C4-2B (cell line): Measurements from ENCODE around the gene FAM83F.

ENCODE experiments used
- ZFX ChIP-seq: fragments of 450-650 bp; IDR thresholded peaks from 2 replicates; pipeline ENCODE4 v1.6.1; 2017
- TF ChIP-seq, protein P1 (sequence below): fragments of 450-650 bp; conservative IDR thresholded peaks from 2 replicates; pipeline ENCODE4 v1.5.1; 2017; ENCODE audit warnings: mild to moderate bottlenecking

DNA sequence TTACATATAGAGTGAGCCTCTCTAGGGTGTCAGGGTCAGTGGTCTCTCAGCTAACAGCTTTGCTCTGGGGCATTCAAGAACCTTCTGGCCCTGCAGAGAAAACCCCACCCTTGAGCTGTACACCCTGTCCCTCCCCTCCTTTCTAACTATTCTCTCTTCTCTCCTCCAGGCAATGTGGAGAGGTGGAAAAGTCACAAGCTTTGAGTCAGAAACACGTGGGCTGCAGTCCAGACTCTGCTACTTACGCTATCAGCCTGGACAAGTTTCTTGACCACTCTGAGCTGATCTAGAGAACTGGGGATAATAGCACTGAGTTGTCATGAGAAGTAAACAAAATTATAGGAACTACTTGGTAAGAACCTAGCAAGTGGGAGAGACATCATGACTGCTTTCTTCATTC lies 10.7 kb upstream of the FAM83F start:
- TF ChIP-seq, protein P1, sequence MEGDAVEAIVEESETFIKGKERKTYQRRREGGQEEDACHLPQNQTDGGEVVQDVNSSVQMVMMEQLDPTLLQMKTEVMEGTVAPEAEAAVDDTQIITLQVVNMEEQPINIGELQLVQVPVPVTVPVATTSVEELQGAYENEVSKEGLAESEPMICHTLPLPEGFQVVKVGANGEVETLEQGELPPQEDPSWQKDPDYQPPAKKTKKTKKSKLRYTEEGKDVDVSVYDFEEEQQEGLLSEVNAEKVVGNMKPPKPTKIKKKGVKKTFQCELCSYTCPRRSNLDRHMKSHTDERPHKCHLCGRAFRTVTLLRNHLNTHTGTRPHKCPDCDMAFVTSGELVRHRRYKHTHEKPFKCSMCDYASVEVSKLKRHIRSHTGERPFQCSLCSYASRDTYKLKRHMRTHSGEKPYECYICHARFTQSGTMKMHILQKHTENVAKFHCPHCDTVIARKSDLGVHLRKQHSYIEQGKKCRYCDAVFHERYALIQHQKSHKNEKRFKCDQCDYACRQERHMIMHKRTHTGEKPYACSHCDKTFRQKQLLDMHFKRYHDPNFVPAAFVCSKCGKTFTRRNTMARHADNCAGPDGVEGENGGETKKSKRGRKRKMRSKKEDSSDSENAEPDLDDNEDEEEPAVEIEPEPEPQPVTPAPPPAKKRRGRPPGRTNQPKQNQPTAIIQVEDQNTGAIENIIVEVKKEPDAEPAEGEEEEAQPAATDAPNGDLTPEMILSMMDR = no peak
- no peak for TF ChIP-seq ZFX
